K562 (cell line): Measurements from ENCODE around the gene GALNT7. TPM values are rescaled to one million over a fixed set of nuclear protein-coding genes. Genes with fewer than 3 reads are reported as not detected.

Experiments
- FOXA1 ChIP-seq: fragments of 450-650 bp; IDR thresholded peaks from 2 replicates; pipeline ENCODE4 v1.6.1; 2016; ENCODE audit warnings: mild to moderate bottlenecking, borderline replicate concordance
- GTF2E2 ChIP-seq: fragments of 200-800 bp; sonication (Bioruptor generic); IDR thresholded peaks from 2 replicates; pipeline ENCODE4 v1.6.1; 2016; ENCODE audit warnings: missing genetic modification characterization, missing compliant biosample characterization
- HDAC1 ChIP-seq, 2 experiments: fragments of 450-650 bp; IDR thresholded peaks; 2 replicates each; pipeline ENCODE4 v1.6.1; 2016 to 2017; ENCODE audit warnings: inconsistent platforms in 1 of 2, mild to moderate bottlenecking in 1 of 2, moderate library complexity in 1 of 2
- HMBOX1 ChIP-seq: sonication (generic); IDR thresholded peaks from 2 replicates; pipeline ENCODE4 v1.6.1; 2016
- JUN ChIP-seq, 2 experiments: sonication (generic) in 1 of 2; formaldehyde crosslinking in 1 of 2; IDR thresholded peaks; 2 replicates each; pipeline versions ENCODE4 v1.6.1 to v1.8.0; 2012 to 2022; ENCODE audit warnings: borderline replicate concordance in 2 of 2, mild to moderate bottlenecking in 2 of 2, improper control_type of control experiment in 1 of 2, low read depth in 1 of 2, low read length in 1 of 2, missing genetic modification reagents in 1 of 2
- JUND ChIP-seq, 2 experiments: IDR thresholded peaks; 2 replicates in 1 of 2; 3 replicates in 1 of 2; pipeline ENCODE4 v1.6.1; 2011; ENCODE audit warnings: borderline replicate concordance in 2 of 2, low read depth in 2 of 2, low read length in 2 of 2, improper control_type of control experiment in 1 of 2, missing biosample characterization in 1 of 2, missing genetic modification characterization in 1 of 2, missing genetic modification reagents in 1 of 2
- MAZ ChIP-seq, 2 experiments: fragments of 450-650 bp in 1 of 2; sonication (generic) in 1 of 2; formaldehyde crosslinking; IDR thresholded peaks in 1 of 2; conservative IDR thresholded peaks in 1 of 2; 2 replicates each; pipeline versions ENCODE4 v1.4.0 to v1.5.0; 2020; ENCODE audit warnings: mild to moderate bottlenecking in 1 of 2, missing genetic modification reagents in 1 of 2
- SMAD4 ChIP-seq: fragments of 250-450 bp; sonication (Bioruptor Pico); conservative IDR thresholded peaks from 2 replicates; pipeline ENCODE4 v1.8.0; 2021; ENCODE audit warnings: inconsistent platforms, mild to moderate bottlenecking, moderate library complexity
- ZFX ChIP-seq: sonication (generic); formaldehyde crosslinking; IDR thresholded peaks from 2 replicates; pipeline ENCODE4 v1.8.0; 2022; ENCODE audit warnings: mild to moderate bottlenecking, missing genetic modification reagents, moderate library complexity
- ZNF57 ChIP-seq: fragments of 450-650 bp; formaldehyde crosslinking; IDR thresholded peaks from 2 replicates; pipeline ENCODE4 v1.4.0; 2020; ENCODE audit warnings: mild to moderate bottlenecking, moderate library complexity
- polyA plus RNA-seq, 8 experiments: library from polyadenylated mRNA; depleted of rRNA in 4 of 8; stranded (reverse) in 5 of 8; unstranded in 3 of 8; fragments of >200 nt; fragmentation: Nextera tagmentation in 2 of 8; fragmentation: Illumina TruSeq in 1 of 8; extraction: Ambion mirVana in 2 of 8; extraction: Trizol in 1 of 8; gene quantifications; 2 replicates each; pipeline versions ENCODE4 v1.2.1 to v1.2.3, GENCODE V29; 2011 to 2014; ENCODE audit warnings: inconsistent platforms in 1 of 8, missing spikeins in 1 of 8
- total RNA-seq, 7 experiments: library from RNA; depleted of rRNA in 6 of 7; stranded (reverse); fragments of >200 nt in 6 of 7; fragmentation: Illumina TruSeq in 2 of 7; extraction: Trizol in 2 of 7; gene quantifications; 2 replicates each; pipeline versions ENCODE4 v1.2.1 to v1.2.3, GENCODE V29; 2011 to 2021; ENCODE audit warnings: low replicate concordance in 1 of 7
- TF ChIP-seq, protein P1 (sequence below): fragments of 450-650 bp; IDR thresholded peaks from 2 replicates; pipeline ENCODE4 v1.7.1; 2018; ENCODE audit warnings: mild to moderate bottlenecking, low read depth; ENCODE audit not compliant: partially characterized antibody
- TF ChIP-seq, protein P2 (sequence below): fragments of 250-450 bp; sonication (Bioruptor Pico); IDR thresholded peaks from 2 replicates; pipeline ENCODE4 v1.8.0; 2022; ENCODE audit warnings: moderate library complexity, mild to moderate bottlenecking, inconsistent platforms
- TF ChIP-seq, protein P3 (sequence below): sonication (generic); formaldehyde crosslinking; IDR thresholded peaks from 2 replicates; pipeline ENCODE4 v1.8.0; 2022; ENCODE audit warnings: mild to moderate bottlenecking, missing genetic modification reagents

GALNT7 gene
- total and polyA plus RNA-seq, 9 of the 15 experiments (the other 6 are each of a cell fraction or from before 2014, with no cell fraction given): 16.7 to 38.7 (median 31.1) TPM

DNA sequence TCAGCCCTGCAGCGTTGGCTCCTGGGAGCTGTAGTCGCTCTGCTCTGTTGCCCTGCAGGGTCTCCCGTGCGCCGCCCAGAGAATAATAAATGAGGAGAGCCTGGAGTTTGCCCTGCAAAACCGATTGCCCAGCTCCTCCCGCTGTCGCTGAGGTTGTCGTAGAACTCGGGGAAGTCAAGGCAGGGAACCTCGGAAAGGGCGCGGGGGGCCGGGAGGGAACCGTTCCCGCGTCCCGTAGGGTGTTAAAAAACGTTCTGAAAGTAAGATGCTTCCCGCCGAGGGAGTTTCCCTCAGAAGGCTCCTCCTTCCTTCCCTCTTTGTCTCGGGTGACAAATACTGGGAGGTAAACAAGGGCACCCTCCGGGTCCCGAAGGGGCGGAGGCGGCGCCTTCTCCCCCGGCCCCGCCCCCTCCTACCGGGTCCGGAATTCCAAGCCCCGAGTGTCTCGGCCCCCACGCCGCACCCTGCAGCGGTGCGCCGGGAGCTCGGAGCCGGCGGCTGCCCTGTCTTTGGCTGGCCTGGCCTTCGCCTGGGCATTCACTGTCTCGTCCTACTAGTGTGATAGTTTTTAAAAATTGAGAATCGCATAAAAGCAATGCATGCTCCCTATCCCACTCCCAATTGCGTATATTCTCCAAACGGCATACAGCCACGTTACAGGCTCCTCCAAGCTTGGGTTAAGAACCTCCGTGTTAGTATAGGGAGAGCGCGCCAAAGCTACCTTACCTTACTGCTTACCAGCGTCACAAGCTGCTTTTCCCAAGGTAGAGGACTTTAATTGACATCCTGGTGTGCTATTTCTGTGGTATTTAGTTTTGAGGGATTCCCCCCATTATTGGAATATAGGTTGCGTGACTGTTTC lies 166.5 kb downstream of the GALNT7 start (continued):
- TF ChIP-seq, protein P1, sequence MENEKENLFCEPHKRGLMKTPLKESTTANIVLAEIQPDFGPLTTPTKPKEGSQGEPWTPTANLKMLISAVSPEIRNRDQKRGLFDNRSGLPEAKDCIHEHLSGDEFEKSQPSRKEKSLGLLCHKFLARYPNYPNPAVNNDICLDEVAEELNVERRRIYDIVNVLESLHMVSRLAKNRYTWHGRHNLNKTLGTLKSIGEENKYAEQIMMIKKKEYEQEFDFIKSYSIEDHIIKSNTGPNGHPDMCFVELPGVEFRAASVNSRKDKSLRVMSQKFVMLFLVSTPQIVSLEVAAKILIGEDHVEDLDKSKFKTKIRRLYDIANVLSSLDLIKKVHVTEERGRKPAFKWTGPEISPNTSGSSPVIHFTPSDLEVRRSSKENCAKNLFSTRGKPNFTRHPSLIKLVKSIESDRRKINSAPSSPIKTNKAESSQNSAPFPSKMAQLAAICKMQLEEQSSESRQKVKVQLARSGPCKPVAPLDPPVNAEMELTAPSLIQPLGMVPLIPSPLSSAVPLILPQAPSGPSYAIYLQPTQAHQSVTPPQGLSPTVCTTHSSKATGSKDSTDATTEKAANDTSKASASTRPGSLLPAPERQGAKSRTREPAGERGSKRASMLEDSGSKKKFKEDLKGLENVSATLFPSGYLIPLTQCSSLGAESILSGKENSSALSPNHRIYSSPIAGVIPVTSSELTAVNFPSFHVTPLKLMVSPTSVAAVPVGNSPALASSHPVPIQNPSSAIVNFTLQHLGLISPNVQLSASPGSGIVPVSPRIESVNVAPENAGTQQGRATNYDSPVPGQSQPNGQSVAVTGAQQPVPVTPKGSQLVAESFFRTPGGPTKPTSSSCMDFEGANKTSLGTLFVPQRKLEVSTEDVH: peak; percentile 10
- peak; percentile 52 for TF ChIP-seq JUND (IDR thresholded peaks at IDR 0.05; ENCODE audit: borderline replicate concordance, low read depth, low read length)
- no peak; the same call in 2 of the 3 replicates for TF ChIP-seq JUND (tag; IDR thresholded peaks at IDR 0.05; ENCODE audit: borderline replicate concordance, low read depth, low read length)
- TF ChIP-seq GTF2E2 (tag): 0 out of 2 replicates have a peak, but pooled peaks have one; percentile 41
- peak; percentile 41; the same call in 1 of the 2 replicates for TF ChIP-seq SMAD4 (CRISPR knock-in tag)
- 0 out of 2 replicates have a peak, but pooled peaks have one; percentile 30 for TF ChIP-seq JUN (IDR thresholded peaks at IDR 0.05; ENCODE audit: borderline replicate concordance, low read depth, low read length)
- no peak for TF ChIP-seq JUN (CRISPR knock-in tag; IDR thresholded peaks at IDR 0.05; ENCODE audit: borderline replicate concordance)
- peak; percentile 90 for TF ChIP-seq ZFX (CRISPR knock-in tag)
- peak; percentile 22 to 97; a peak in 2 of 4 replicates for TF ChIP-seq MAZ (CRISPR knock-in tag; conservative IDR thresholded peaks at IDR 0.05 in 1 of 2, IDR thresholded peaks at IDR 0.05 in 1 of 2)
- peak in 1 of 2 experiments; percentile 73; a peak in 2 of 4 replicates for TF ChIP-seq HDAC1 (IDR thresholded peaks at IDR 0.05)
- TF ChIP-seq, protein P2, sequence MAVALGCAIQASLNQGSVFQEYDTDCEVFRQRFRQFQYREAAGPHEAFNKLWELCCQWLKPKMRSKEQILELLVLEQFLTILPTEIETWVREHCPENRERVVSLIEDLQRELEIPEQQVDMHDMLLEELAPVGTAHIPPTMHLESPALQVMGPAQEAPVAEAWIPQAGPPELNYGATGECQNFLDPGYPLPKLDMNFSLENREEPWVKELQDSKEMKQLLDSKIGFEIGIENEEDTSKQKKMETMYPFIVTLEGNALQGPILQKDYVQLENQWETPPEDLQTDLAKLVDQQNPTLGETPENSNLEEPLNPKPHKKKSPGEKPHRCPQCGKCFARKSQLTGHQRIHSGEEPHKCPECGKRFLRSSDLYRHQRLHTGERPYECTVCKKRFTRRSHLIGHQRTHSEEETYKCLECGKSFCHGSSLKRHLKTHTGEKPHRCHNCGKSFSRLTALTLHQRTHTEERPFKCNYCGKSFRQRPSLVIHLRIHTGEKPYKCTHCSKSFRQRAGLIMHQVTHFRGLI (CRISPR knock-in tag): no peak
- TF ChIP-seq, protein P3, sequence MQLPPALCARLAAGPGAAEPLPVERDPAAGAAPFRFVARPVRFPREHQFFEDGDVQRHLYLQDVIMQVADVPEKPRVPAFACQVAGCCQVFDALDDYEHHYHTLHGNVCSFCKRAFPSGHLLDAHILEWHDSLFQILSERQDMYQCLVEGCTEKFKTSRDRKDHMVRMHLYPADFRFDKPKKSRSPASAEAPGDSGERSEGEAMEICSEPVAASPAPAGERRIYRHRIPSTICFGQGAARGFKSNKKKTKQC (CRISPR knock-in tag): peak; percentile 39; the same call in 1 of the 2 replicates
- TF ChIP-seq ZNF57 (CRISPR knock-in tag): no peak
- TF ChIP-seq HMBOX1: peak; percentile 53
- no peak for TF ChIP-seq FOXA1
